Activated T-cell treated with anti-CD3 and anti-CD28 coated beads for 24 hours (primary cell): ENCODE data around the gene KCNQ4.

Source experiments
- DNase-seq: peaks from one replicate; pipeline ENCODE4 v3.0.0-alpha.2; 2020; ENCODE audit warnings: low read depth

The KCNQ4 gene

DNA sequence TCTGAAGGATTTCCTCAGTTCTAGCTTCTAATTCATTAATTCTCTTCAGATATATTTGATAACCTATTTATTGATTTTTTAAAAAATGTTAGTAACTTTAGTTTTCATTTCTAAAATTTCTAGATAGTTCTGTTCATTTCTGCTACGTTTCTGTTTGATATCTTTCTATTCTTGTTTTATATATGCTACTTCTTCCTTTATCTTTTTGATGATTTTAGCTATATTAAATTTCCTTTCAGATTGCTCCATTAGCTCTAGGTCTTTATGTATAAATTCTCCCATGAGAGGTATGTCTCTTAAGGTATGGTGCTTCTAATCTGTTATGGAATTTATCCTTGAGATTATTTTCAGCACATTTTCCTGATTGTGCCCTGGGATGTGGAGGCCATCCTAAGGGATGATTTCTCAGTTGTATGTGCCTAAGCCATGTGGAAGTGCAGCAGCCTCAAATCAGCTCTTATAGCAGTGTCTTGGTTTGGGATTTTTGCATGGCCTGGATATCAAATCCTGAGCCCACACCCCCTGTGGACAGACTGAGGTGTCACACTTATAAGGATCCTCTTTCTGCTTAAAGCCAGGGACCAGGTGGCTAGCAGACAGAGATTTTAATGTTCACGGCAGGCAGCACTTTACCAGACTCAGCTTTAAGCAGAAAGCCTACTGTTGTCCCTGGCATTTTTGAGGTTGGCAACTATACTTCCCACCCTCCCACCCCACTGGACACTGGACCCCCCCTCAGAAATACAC is 6.2 kb upstream of the KCNQ4 start:
- no peak for DNase-seq

DNA sequence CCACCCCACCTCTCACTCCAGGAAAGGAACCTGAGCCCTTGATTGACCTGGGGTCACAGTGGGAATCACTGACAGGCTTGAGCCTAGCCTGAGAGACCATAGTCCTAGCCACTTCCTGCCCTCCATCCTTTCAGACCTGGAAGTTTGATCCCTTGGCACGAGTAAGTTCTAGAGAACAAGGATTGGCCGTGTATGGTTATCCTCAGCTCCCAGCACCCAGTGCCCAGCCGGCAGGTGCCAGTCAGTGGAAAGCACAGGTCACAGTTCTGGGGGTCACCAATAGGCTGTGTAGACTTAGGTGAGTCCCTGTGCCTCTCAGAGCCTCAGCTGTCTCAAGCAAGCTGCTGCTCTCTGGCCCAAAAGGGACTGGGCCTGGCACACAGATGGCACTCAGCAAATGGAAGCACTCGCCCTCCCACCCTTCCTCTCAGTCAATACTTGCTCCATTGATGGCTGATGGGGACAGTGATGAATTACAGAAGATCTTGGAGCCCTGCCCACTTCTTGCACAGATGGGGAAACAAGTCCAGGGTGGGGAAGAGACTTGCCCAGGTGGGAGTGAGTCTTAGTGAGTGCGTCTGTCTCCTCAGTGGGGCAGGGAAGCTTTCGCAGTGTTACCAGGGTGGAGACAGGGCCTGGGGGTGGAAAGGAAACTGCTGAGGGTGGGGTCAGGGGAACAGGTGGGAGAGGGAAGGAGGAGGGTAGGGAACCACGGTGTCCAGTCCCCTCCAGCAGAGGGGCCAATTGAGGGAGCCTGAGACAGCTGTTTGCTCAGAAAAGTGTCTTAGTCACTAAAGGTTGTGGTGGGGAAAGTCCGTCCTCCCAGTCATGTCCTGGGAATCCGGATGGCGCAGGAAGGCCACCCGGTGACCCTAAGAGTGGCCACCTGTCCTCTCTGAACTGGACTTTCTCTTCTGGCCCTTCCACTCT is 2.6 kb upstream of the KCNQ4 start:
- no peak for DNase-seq

DNA sequence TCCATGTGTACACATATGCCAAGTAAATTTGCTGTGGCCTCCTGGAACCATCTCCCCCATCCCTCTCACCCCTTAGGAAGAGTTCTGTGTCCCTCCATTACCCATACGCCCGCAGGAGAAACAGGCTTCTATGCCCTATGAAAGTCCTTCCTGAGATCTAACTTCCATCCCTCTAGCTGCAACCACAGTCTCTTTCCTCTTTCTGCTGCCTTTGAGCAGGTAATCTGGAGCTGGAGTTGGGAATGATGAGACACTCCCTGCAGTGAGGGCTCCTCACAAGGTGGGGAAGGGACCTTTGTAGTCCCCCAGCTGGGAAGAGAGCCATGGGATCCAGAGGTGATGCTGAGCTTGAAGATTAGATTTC is 2.0 kb upstream of the KCNQ4 start:
- no peak for DNase-seq

DNA sequence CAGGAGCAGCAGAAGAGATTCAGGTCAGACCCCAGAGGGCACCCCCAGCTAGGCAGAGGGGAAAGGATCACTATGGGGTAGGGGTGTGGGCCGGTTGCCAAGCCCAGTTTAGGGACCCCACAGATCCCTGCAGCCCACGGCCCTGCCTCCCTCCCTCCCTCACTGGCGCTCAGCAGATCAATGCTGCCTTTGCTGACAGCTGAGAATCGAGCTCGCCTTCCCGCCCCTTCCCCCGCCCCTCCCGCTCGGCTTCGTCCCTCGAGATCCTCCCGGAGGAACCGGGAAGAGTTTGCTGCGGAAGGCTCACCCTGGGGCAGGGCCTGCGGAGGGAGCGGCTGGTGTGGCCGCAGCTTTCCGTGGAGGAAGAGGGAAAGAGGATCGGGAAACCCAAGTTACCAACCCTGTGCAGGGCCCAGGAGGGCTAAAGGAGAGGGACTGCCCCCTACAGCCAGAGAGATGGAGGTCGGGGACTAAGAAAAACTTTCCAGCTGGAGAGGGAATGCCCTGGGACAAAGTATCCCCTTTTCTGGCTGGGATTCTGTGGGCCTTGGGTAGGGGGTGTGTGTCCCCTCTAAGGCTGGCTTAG is 1.1 kb upstream of the KCNQ4 start:
- no peak for DNase-seq

DNA sequence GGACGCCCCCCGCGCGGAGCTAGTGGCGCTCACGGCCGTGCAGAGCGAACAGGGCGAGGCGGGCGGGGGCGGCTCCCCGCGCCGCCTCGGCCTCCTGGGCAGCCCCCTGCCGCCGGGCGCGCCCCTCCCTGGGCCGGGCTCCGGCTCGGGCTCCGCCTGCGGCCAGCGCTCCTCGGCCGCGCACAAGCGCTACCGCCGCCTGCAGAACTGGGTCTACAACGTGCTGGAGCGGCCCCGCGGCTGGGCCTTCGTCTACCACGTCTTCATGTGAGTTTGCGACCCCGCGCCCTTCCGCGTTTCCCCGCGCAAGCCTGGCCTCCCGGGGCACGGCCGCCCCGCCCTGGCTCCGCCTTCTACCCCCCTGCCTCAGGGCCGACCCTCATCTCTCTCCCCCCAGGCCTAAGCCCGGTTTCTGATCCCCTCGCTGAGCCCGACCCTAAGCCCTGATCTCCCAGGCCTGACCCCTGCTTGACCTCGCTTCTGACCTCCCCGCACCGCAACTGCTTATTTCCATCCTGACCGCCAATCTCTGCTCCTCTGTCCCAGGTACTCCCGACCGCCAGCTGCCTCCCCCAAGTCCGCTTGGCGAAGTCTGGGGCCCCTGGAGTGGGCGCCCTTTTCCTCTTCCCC is 669 bp downstream of the KCNQ4 start:
- no peak for DNase-seq

DNA sequence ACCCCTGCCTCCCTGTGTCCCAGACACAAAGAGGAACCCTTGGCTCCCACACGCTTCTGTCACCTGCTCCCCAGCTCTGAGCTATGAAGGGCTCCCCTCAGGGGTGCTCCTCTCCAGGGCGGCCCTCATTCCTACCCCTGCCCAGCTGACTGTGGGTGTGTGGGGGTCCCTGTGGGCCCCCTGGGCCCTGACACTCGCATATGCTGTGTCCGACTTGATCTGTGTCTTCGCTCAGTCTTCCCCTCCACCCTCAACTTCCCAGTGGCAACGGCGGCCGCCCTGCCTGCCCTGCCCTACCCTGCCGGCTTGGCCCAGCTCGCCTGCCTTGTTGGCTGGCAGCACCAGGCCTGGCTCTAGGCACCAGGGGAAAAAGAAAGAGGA is 1.2 kb downstream of the KCNQ4 start:
- DNase-seq = no peak

DNA sequence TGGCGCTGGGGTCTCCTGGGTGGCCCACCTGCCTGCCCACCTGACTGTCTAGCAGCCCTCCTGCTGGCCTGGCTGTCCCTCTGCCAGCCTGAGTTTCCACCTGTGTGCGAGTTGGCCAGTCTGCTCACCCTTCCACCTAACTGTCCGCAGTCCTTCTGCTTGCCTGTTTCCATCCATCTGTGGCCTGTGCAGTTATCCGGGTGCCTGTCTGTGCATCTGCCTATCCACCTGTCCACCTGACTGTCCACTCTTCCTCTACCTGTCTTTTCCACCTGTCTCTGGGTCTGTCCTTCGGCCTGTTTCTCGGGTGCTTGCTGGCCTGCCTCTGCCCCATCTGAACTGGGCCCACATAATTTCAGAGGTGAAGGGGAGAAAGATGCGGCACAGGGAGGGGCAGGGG is 1.9 kb downstream of the KCNQ4 start:
- DNase-seq = no peak

DNA sequence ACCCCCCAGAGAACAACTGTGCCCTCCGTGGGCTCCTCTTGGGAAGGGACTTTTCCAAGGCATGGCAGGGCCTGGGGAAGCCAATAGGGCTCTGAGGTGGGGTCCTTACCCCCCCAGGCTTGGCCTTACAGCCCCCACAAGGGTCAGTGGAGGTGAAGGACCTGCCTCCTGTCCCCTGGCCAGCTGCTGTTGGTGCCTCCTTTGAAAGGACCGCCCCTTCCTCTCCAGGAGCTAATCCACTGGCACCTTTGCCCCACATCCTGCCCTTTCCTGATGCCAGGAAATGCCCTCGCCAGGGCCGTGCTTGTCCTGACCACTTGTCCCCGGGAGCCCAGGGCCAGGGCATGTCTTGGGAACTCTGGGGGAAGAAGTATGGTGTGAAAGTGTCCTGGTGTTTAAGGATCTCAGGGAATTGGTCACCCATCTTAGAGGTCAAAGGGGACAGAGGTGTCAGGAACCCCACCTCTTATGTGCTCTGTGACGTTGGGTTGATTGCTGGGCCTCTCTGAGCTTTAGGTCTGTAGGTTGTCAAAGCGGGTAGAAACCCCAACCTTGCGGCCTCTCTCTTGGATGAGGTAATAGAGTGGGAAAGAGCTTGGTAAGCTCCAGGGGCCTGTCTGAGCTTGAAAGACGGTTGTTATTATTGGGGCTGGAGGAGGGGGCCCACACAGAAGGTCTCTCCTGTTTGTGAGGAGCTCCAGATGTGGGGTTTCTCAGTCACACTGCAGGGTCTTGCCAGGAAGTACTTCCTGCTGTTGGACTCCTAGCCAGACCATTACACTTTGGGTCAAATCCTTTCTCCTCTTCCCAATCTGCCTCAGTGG is 2.8 kb downstream of the KCNQ4 start:
- DNase-seq = no peak

DNA sequence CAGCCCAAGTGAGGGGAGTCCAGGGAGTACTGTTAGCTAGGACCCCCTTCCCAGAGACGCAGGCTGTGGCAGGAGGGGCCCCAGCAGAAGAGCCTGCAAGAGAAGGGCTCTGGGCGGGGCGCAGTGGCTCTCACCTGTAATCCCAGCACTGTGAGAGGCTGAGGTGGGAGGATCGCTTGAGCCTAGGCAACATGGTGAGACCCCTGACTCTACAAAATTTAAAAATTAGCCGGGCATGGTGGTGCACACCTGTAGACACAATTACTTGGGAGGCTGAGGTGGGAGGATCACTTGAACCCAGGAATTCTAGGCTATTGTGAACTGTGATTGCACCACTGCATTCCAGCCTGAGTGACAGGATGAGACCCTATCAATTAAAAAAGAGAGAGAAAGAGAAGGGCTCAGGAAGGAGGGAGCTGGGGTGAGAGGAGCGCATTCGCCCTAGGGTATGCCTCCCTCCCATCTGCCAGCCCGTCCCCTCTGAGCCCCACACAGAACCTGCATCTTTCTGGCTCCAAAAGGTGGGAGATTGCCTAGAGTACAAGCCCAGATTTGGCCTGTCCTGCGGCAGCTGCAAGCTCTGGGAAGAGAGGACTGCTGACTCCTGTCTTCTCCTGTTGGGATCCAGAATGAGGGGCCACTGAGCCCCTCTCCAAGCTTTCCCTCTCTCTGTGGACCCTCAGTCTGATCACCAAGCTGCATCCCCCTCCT is 3.6 kb downstream of the KCNQ4 start:
- DNase-seq = no peak

DNA sequence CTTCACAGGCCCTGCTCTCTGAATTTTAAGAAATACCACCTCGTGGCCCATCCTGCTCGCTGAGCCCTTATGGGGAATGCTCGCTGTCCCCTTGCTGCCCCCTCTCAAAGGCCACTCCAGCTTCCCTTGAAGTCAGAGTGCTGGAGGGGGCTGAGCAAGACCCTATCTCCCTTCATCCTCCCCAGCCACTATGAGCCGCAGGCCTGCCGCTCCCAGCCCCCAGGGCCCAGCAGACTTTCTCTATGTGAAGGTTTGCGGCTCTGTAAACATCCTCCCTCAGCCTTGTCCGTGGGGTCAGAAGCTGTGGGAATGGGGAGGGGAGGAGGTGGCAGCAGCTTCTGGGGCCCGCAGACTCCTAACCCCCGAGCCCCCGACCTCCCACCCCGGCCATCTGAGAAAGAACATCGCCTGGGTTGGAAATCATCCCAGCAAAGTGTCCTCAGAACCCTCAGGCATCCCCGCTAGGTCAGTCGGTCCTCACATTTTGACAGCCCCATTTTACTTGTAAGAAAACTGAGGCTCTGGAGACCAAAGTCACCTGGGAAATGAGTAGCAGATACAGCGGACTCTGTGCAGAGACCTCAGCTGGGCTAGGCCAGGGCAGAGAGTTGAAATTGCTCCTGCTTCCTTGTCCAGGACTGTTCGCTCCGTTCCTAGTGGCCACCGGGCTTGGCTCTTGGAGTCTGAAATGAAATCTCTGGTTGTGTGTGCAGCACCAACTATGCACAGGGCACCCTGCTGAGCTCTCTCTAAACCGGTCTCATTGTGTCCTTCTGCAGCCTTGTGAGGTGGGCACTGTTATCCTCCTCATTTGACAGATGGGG is 4.4 kb downstream of the KCNQ4 start:
- no peak for DNase-seq

DNA sequence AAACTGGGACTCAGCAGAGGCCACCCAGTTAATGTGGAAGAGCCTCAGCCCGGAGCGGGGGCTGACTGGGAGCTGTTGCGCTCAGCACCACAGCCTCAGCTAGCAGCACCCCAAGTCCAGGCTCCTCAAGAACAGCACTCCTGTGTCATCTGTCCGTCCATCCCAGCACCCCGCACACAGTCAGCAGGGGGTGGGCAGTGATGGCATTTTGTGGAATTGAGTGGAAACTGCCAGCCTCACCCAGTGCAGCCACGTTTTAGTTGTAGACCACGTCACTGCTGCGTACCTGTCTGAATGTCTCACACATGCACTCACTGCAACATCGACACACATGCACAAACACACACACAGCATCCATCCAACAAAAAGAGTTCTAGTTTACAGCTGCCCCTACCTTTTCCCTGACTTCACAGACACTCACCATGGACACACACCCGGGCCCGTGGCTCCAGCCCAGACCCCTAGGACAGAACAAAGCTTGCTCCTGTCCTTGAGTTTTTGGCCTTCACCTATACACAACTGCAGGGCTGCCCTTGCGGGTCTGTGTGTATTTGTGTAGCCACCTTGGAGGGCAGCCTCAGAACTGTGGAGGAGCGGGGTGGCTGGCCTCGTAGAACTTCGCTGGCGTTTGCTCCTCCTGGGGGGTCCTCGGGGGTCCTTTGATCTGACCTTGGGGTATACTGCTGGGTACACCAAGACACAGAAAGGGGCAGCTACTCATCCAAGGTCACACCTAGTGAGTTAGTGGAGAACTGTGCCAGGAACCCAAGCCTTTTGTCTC is 5.2 kb downstream of the KCNQ4 start:
- DNase-seq = no peak

DNA sequence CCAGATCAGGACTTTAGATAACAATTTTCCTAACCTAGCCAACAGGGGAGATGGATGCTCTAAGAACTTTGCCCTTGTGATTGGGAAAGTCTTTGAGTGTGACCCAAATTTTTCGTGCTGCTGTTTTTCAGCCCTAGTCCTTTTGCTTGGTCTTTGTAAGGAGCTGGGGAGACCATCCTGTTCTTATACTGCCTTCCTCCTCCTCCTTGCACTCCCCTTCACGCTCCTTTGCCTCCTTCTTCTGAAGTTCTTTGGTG is 5.7 kb downstream of the KCNQ4 start:
- no peak for DNase-seq

DNA sequence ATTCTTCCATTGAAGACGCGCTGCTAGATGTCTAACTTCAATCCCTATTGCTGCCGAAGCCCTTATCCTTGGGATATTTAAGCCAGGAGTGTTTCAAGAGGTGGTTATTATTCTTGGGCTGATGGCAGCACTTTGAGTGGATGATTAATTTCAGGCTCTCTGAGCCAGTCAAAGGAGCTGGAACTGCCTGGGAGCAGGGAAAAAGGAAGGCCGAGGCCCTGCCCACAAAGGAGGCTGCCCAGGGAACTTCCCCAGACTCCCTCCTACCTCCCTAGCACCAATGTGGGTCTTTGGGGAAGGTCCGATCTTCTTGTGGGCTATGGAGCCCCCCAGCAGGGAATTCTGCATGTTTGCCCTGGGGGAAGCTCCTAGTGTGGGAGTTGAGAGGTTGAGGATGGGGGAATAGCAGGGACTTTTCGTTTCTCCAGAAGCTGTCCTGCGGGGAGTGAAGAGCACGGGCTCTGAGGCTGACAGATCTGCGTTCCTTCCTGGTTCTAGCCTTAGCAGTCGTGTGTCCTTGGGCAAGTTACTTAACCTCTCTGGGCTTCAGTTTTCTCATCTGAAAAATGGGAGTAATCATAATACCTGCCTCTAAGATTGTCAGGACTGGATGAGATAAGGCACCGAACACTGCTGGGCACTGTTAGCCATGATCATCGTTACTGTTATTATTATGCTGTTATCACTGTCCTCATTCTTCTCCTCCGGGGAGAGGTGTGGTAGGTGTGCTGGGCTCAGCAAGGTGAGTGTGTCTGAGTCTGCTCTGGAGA is 6.3 kb downstream of the KCNQ4 start:
- no peak for DNase-seq

DNA sequence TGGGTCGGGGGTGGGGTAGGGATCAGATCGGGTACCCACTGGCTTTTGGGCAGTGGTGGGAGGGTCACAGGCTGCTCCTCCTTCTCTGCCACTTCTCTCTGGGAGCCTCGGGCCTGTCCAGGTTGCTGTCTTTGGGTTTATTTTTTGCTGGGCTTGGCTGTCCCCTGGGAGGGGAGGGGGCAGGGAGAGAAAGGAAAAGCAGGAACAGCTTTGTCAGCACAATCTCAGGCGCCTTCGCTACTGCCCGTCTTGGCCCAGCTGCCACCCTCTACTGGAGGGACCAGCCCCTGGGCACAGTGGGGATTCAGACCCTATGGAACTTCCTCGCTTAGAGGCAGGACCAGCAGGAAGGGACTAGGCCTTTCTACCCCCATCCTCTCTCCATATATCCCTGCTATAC is 8.4 kb downstream of the KCNQ4 start:
- DNase-seq = no peak

DNA sequence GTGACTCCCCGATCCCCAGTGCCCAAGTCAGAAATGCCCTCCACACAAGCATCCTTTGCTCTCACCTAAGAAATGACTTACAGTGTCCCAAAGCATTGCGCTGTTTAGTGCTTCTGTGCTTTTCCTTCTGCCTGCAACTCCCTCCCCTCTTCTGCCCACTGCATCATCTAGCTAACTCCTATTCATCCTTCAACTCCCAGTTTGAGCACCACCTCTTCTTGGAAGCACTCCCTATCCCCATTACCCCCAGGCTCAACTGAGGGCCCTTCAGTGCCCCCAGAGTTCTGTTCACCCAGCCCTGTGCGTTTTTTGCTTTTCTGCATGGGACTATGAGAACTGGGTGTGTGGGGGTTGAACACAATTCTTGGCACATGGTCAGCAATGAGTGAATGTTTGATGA is 10.0 kb downstream of the KCNQ4 start:
- no peak for DNase-seq

DNA sequence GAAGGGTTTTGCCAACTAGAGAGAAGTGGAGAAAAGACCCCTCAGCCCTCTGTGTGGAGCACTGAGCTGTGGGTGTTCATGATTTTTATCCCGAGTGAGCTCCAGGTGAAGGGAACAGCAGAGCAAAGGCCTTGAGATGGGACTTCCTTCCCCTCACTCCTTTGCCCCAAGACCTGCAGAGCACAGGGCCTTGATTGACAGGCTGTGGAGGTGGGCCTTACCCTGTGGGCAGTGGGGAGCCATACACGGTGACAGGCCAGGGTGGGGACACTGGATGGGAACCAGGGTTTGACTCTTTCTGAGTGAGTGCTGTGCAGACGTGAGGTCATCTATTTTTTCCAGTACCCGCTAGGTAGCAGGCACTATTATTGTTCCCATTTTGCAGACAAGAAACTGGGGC is 10.5 kb downstream of the KCNQ4 start:
- DNase-seq = no peak

DNA sequence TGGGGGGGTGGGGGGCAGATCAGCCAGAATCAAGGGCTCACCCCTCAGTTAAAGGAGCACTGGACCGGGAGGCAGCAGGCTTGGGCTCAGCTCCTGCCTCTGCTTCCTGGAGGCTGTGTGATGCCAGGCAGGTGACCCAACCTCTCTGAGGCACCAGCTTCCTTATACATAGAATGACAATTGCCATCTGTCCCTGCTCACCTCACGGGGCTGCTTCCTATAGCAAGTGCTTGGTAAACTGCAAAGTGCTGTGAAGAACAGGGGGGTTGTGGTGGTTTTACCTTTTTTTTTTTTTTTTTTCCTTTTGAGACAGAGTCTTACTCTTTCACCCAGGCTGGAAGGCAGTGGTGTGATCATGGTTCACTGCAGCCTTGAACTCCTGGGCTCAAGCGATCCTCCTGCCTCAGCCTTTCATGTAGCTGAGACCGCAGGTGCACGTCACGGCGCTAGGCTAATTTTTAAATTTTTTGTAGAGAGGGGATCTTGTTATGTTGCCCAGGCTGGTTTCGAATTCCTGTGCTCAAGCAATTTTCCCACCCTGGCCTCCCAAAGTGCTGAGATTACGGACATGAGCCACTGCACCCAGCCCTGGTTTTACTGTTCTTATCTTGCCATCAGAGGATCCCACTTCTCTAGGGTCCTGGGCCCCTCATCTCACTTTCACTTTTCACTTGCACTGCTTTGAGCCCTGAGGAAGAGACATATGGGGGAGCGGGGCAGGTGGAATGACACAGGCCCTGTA is 11.6 kb downstream of the KCNQ4 start:
- no peak for DNase-seq
